ENCODE measurements around the gene PHF21A.

DNA sequence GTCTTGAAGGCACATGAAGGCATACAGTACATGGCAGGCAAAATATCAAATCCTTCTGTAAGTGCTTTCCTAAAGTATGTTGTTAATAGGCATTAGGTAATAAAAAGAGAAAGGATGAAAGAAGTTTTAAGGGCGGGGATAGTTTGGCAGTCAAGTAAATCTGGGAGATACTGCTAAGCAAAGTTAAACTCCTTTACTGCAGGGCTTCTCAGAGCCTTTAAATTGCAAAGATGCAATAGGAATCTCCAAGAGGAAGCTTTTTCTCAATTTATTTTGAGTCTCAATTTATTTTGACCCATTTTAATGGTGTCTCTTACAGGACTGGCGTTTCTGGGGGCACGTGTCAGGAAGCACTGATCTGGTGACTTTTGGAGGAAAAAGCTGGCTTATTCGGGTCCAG is 12.8 kb upstream of the PHF21A start:
- TF ChIP-seq, protein P1, sequence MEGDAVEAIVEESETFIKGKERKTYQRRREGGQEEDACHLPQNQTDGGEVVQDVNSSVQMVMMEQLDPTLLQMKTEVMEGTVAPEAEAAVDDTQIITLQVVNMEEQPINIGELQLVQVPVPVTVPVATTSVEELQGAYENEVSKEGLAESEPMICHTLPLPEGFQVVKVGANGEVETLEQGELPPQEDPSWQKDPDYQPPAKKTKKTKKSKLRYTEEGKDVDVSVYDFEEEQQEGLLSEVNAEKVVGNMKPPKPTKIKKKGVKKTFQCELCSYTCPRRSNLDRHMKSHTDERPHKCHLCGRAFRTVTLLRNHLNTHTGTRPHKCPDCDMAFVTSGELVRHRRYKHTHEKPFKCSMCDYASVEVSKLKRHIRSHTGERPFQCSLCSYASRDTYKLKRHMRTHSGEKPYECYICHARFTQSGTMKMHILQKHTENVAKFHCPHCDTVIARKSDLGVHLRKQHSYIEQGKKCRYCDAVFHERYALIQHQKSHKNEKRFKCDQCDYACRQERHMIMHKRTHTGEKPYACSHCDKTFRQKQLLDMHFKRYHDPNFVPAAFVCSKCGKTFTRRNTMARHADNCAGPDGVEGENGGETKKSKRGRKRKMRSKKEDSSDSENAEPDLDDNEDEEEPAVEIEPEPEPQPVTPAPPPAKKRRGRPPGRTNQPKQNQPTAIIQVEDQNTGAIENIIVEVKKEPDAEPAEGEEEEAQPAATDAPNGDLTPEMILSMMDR (conservative IDR thresholded peaks at IDR 0.05; ENCODE audit: low read depth, low read length) = no peak
- TF ChIP-seq EZH2 (IDR thresholded peaks at IDR 0.05; ENCODE audit: low read length, unreplicated experiment) (no peak), EZH2phosphoT487 (IDR thresholded peaks at IDR 0.05; ENCODE audit: borderline replicate concordance, low read length) (no peak)
